Upper lobe of right lung (tissue), 1 donor: ENCODE data around the gene CEMIP. TPM values are rescaled to one million over a fixed set of nuclear protein-coding genes. Genes with fewer than 3 reads are reported as not detected.

Experiments
- ATAC-seq: fragments of 200-7000 bp; cut with Tn5 transposase; one replicate; pipeline ENCODE4 v1.9.1; 2020; ENCODE audit warnings: mild to moderate bottlenecking, moderate library complexity
- DNase-seq: peaks from one replicate; pipeline ENCODE4 v3.0.0-alpha.2; 2020
- H3K27ac ChIP-seq: fragments of 200-600 bp; one replicate; pipeline ENCODE4 v1.8.0; 2022
- H3K27me3 ChIP-seq: fragments of 200-600 bp; one replicate; pipeline ENCODE4 v1.8.0; 2022; ENCODE audit warnings: mild to moderate bottlenecking
- H3K36me3 ChIP-seq: fragments of 200-600 bp; one replicate; pipeline ENCODE4 v1.8.0; 2022
- H3K4me1 ChIP-seq: fragments of 200-600 bp; one replicate; pipeline ENCODE4 v1.8.0; 2022
- H3K4me3 ChIP-seq: fragments of 200-600 bp; one replicate; pipeline ENCODE4 v1.8.0; 2022; ENCODE audit warnings: mild to moderate bottlenecking
- H3K9me3 ChIP-seq: fragments of 200-600 bp; one replicate; pipeline ENCODE4 v1.8.0; 2022
- CTCF ChIP-seq: fragments of 200-600 bp; IDR thresholded peaks from one replicate; pipeline ENCODE4 v1.8.0; 2022; ENCODE audit warnings: antibody characterized with exemption
- intact Hi-C: fragments of 100-400 bp; cut with DNase I; formaldehyde crosslinking; loops from one replicate; pipeline ENCODE4 v1.11.0; 2022
- total RNA-seq: library from RNA; stranded (reverse); fragmentation: NEBNext Ultra II Directional; extraction: Animal tissue kit (Norgen Biotek cat#: 25700); gene quantifications from one replicate; pipeline ENCODE4 v1.2.1, GENCODE V29; 2021
- donor health status: DM: no; HTN: yes; CAD: no; lungs with severe emphysema.

The CEMIP gene
- total RNA-seq, 1 donor from 2014 or later, result 17.3 TPM

- no peaks in the 10 kb centered on the region for H3K36me3 ChIP-seq
- H3K27me3 ChIP-seq, result no peaks in the 10 kb centered on the region
- TF ChIP-seq CTCF, result no peak
- DNase-seq, result no peak
- H3K4me1 ChIP-seq, result peaks cover 32% of the 10 kb centered on the region
- H3K27ac ChIP-seq, result no peak overlapping the region
- H3K4me3 ChIP-seq, result no peak overlapping the region
- H3K9me3 ChIP-seq, result no peaks in the 10 kb centered on the region
- ATAC-seq, result peak; percentile 64
- intact Hi-C loops, result no loop called here
These were observed 73.5 kb downstream of the CEMIP start for GRCh38 chr15:80852676-80853075.

- Histone ChIP-seq H3K4me1 (peaks cover 33% of the 10 kb centered on the region), H3K9me3 (no peaks in the 10 kb centered on the region), H3K36me3 (no peaks in the 10 kb centered on the region), H3K27me3 (no peaks in the 10 kb centered on the region), H3K4me3 (no peak overlapping the region), H3K27ac (no peak overlapping the region)
- ATAC-seq (no peak), DNase-seq (no peak)
- intact Hi-C loops, result no loop called here
- TF ChIP-seq CTCF, result no peak
These were observed 74.9 kb downstream of the CEMIP start for GRCh38 chr15:80854104-80854503.

- no peak for DNase-seq
- intact Hi-C loops, result no loop called here
- Histone ChIP-seq H3K27ac (no peak overlapping the region), H3K9me3 (no peaks in the 10 kb centered on the region), H3K4me1 (peaks cover 33% of the 10 kb centered on the region), H3K27me3 (no peaks in the 10 kb centered on the region), H3K36me3 (no peaks in the 10 kb centered on the region), H3K4me3 (no peak overlapping the region)
- TF ChIP-seq CTCF, result no peak
- ATAC-seq, result no peak
These were observed 76.0 kb downstream of the CEMIP start for GRCh38 chr15:80855206-80855605.

GRCh38 chr15:80856400-80856799 is 77.2 kb downstream of the CEMIP start:
- ATAC-seq (no peak), DNase-seq (no peak)
- TF ChIP-seq CTCF, result peak; percentile 27
- Histone ChIP-seq H3K27ac (peak overlapping the region; percentile 61), H3K36me3 (no peaks in the 10 kb centered on the region), H3K9me3 (no peaks in the 10 kb centered on the region), H3K4me3 (no peak overlapping the region), H3K4me1 (peaks cover 33% of the 10 kb centered on the region), H3K27me3 (no peaks in the 10 kb centered on the region)
- intact Hi-C loops, result no loop called here

GRCh38 chr15:80856809-80857377 is 77.7 kb downstream of the CEMIP start:
- H3K4me3 ChIP-seq, result no peak overlapping the region
- ATAC-seq, result peak; percentile 80
- no peak for TF ChIP-seq CTCF
- no peaks in the 10 kb centered on the region for H3K9me3 ChIP-seq
- intact Hi-C loops, result no loop called here
- H3K27me3 ChIP-seq, result no peaks in the 10 kb centered on the region
- DNase-seq, result peak; percentile 79
- no peaks in the 10 kb centered on the region for H3K36me3 ChIP-seq
- H3K27ac ChIP-seq, result peak overlapping the region; percentile 61
- peaks cover 33% of the 10 kb centered on the region for H3K4me1 ChIP-seq

- intact Hi-C loops, result no loop called here
- ATAC-seq (no peak), DNase-seq (peak; percentile 35)
These were observed 82.6 kb downstream of the CEMIP start for GRCh38 chr15:80861731-80862170.

More at GRCh38 chr15:80861731-80862170, 82.6 kb downstream of the CEMIP start:
- Histone ChIP-seq H3K36me3 (no peaks in the 10 kb centered on the region), H3K9me3 (no peaks in the 10 kb centered on the region), H3K4me3 (no peak overlapping the region), H3K27ac (no peak overlapping the region), H3K27me3 (no peaks in the 10 kb centered on the region), H3K4me1 (peaks cover 10% of the 10 kb centered on the region)
- no peak for TF ChIP-seq CTCF
